ENCODE results near the gene RUVBL2.

RUVBL2 gene

DNA sequence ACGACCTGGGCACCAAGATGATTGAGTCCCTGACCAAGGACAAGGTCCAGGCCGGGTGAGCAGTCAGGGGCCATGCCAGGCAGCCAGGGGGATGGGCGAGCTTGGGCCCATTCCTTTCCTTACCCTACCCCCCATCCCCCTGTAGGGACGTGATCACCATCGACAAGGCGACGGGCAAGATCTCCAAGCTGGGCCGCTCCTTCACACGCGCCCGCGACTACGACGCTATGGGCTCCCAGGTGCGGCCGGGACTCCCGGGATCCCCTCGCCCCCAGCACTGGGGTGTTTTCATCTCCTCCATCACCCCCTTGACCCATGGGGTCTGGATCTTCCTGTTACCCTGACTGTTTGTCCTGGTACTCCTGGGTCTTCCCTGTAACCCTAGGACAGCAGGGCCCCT lies 16.1 kb downstream of the RUVBL2 start:
- TF ChIP-seq, protein P1, sequence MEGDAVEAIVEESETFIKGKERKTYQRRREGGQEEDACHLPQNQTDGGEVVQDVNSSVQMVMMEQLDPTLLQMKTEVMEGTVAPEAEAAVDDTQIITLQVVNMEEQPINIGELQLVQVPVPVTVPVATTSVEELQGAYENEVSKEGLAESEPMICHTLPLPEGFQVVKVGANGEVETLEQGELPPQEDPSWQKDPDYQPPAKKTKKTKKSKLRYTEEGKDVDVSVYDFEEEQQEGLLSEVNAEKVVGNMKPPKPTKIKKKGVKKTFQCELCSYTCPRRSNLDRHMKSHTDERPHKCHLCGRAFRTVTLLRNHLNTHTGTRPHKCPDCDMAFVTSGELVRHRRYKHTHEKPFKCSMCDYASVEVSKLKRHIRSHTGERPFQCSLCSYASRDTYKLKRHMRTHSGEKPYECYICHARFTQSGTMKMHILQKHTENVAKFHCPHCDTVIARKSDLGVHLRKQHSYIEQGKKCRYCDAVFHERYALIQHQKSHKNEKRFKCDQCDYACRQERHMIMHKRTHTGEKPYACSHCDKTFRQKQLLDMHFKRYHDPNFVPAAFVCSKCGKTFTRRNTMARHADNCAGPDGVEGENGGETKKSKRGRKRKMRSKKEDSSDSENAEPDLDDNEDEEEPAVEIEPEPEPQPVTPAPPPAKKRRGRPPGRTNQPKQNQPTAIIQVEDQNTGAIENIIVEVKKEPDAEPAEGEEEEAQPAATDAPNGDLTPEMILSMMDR (IDR thresholded peaks at IDR 0.05), result no peak
- no peak overlapping the region for H2AFZ ChIP-seq
- no peak overlapping the region for H3K9ac ChIP-seq
- no peaks in the 10 kb centered on the region for H3K4me1 ChIP-seq
- no peaks in the 10 kb centered on the region for H3K79me2 ChIP-seq
- no peak overlapping the region for H3K27ac ChIP-seq
- H3K27me3 ChIP-seq (ENCODE audit: control insufficient read depth, insufficient read depth, low read length), result no peaks in the 10 kb centered on the region
- H3K4me2 ChIP-seq (ENCODE audit: low read length), result no peak overlapping the region
- H3K4me3 ChIP-seq (ENCODE audit: low read depth, low read length), result no peak overlapping the region
- H3K36me3 ChIP-seq (ENCODE audit: control insufficient read depth, insufficient read depth, low read length), result no peaks in the 10 kb centered on the region
- H3K9me3 ChIP-seq (ENCODE audit: control insufficient read depth, low read length), result no peaks in the 10 kb centered on the region

DNA sequence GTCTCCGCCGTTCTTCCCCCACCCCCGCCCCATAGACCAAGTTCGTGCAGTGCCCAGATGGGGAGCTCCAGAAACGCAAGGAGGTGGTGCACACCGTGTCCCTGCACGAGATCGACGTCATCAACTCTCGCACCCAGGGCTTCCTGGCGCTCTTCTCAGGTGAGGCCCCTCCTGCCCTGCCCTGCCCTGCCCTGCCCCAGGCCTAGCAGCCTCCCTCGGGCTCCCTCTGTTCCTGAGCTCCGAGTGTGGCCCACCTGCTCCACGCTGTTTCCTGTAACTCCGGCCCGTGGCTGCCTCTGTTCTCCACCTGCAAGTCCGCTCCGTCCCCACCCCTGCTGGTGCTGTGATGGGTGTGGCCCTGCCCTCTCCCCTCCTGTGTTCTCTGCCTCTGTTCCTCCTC lies 16.8 kb downstream of the RUVBL2 start:
- H3K9ac ChIP-seq, result no peak overlapping the region
- TF ChIP-seq, protein P1 (IDR thresholded peaks at IDR 0.05), result no peak
- no peaks in the 10 kb centered on the region for H3K4me1 ChIP-seq
- H3K4me2 ChIP-seq (ENCODE audit: low read length), result no peak overlapping the region
- no peaks in the 10 kb centered on the region for H3K27me3 ChIP-seq (ENCODE audit: control insufficient read depth, insufficient read depth, low read length)
- H3K4me3 ChIP-seq (ENCODE audit: low read depth, low read length), result no peak overlapping the region
- no peak overlapping the region for H2AFZ ChIP-seq
- no peaks in the 10 kb centered on the region for H3K79me2 ChIP-seq
- no peaks in the 10 kb centered on the region for H3K9me3 ChIP-seq (ENCODE audit: control insufficient read depth, low read length)
- no peak overlapping the region for H3K27ac ChIP-seq
- no peaks in the 10 kb centered on the region for H3K36me3 ChIP-seq (ENCODE audit: control insufficient read depth, insufficient read depth, low read length)

DNA sequence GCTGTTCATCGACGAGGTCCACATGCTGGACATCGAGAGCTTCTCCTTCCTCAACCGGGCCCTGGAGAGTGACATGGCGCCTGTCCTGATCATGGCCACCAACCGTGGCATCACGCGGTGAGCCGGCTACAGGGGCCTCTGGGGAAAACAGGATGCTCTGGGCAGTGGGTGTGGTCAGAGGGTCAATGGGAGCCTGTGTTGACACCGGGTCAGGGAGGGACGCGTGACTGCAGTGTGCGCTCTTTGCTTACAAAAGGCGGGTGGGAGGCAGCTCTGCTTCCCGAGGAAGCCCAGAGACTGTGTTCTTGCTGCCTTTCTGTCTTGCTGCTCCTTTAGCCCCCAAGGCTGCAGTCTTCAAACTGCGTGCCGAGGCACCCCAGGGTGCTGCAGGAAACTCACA lies 17.5 kb downstream of the RUVBL2 start:
- Histone ChIP-seq H3K27me3 (ENCODE audit: control insufficient read depth, insufficient read depth, low read length) (no peaks in the 10 kb centered on the region), H2AFZ (no peak overlapping the region), H3K36me3 (ENCODE audit: control insufficient read depth, insufficient read depth, low read length) (no peaks in the 10 kb centered on the region), H3K27ac (no peak overlapping the region), H3K4me2 (ENCODE audit: low read length) (no peak overlapping the region), H3K4me3 (ENCODE audit: low read depth, low read length) (no peak overlapping the region), H3K4me1 (no peaks in the 10 kb centered on the region), H3K79me2 (no peaks in the 10 kb centered on the region), H3K9ac (no peak overlapping the region), H3K9me3 (ENCODE audit: control insufficient read depth, low read length) (no peaks in the 10 kb centered on the region)
- TF ChIP-seq, protein P1 (IDR thresholded peaks at IDR 0.05), result no peak

DNA sequence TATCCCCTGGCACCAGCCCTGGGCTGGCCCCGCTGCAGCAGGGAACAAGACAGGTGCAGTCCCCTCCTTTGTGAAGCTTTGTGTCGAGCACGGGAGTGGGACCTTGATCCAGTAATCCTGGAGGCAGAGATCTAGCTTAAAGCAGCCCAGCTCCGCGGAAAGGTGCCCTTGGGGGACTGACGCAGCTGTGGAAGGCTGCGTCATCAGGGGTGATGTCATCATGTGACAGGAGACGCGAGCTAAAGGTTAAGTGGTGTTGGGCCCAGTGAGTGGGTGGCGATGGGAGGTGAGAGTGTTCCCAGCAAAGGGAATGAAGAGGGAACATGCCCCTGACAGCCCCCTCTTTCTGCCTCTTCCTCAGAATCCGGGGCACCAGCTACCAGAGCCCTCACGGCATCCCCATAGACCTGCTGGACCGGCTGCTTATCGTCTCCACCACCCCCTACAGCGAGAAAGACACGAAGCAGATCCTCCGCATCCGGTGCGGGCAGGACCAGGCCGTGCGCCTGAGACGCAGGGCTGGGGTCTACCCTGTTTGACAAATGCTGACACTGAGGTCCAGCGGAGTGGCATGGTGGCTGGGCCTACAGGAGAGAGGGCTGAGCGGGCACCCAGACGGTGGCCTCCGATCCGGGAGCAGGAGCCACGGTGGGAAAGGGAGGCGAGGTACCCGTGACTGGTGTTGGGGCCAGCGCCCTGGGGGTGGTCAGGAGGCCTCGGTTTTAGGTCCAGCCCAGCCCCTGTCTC lies 20.6 kb downstream of the RUVBL2 start:
- H3K4me2 ChIP-seq (ENCODE audit: low read length), result no peak overlapping the region
- peaks cover 2% of the 10 kb centered on the region for H3K4me1 ChIP-seq
- TF ChIP-seq, protein P1 (IDR thresholded peaks at IDR 0.05), result no peak
- H2AFZ ChIP-seq, result no peak overlapping the region
- no peaks in the 10 kb centered on the region for H3K79me2 ChIP-seq
- H3K9ac ChIP-seq, result no peak overlapping the region
- no peak overlapping the region for H3K27ac ChIP-seq
- no peak overlapping the region for H3K4me3 ChIP-seq (ENCODE audit: low read depth, low read length)
- no peaks in the 10 kb centered on the region for H3K9me3 ChIP-seq (ENCODE audit: control insufficient read depth, low read length)
- H3K36me3 ChIP-seq (ENCODE audit: control insufficient read depth, insufficient read depth, low read length), result no peaks in the 10 kb centered on the region
- H3K27me3 ChIP-seq (ENCODE audit: control insufficient read depth, insufficient read depth, low read length), result no peaks in the 10 kb centered on the region

DNA sequence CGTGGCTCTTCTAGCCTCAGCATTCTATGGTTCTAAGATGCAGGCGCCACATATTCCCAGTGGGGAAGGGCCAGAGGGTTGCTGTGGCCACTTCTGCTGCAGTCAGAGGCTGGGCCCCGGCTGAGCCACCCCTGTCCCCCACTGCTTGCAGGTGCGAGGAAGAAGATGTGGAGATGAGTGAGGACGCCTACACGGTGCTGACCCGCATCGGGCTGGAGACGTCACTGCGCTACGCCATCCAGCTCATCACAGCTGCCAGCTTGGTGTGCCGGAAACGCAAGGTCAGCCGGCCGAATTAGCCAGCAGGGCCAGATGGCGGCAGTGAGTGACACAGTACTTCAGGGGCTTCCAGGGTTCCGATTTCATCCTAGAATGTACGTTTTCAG lies 21.2 kb downstream of the RUVBL2 start:
- Histone ChIP-seq H3K27me3 (ENCODE audit: control insufficient read depth, insufficient read depth, low read length) (no peaks in the 10 kb centered on the region), H3K79me2 (no peaks in the 10 kb centered on the region), H3K9me3 (ENCODE audit: control insufficient read depth, low read length) (no peaks in the 10 kb centered on the region), H3K36me3 (ENCODE audit: control insufficient read depth, insufficient read depth, low read length) (no peaks in the 10 kb centered on the region), H3K4me1 (peaks cover 5% of the 10 kb centered on the region), H3K4me2 (ENCODE audit: low read length) (no peak overlapping the region), H3K4me3 (ENCODE audit: low read depth, low read length) (no peak overlapping the region), H3K27ac (no peak overlapping the region), H3K9ac (no peak overlapping the region), H2AFZ (no peak overlapping the region)
- TF ChIP-seq, protein P1 (IDR thresholded peaks at IDR 0.05), result no peak
